ENCODE measurements around the gene CHDH.
A peak's percentile ranks its signal among the peaks of the same experiment; 100 is the strongest.

Gene CHDH

DNA sequence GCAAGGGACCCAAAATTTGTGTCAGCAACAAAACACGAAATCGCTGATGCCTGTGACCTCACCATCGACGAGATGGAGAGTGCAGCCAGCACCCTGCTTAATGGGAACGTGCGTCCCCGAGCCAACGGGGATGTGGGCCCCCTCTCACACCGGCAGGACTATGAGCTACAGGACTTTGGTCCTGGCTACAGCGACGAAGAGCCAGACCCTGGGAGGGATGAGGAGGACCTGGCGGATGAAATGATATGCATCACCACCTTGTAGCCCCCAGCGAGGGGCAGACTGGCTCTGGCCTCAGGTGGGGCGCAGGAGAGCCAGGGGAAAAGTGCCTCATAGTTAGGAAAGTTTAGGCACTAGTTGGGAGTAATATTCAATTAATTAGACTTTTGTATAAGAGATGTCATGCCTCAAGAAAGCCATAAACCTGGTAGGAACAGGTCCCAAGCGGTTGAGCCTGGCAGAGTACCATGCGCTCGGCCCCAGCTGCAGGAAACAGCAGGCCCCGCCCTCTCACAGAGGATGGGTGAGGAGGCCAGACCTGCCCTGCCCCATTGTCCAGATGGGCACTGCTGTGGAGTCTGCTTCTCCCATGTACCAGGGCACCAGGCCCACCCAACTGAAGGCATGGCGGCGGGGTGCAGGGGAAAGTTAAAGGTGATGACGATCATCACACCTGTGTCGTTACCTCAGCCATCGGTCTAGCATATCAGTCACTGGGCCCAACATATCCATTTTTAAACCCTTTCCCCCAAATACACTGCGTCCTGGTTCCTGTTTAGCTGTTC, 34.9 kb downstream of the CHDH start:
- DNase-seq (ENCODE audit: low read depth, low spot score), result no peak
- H3K27ac ChIP-seq, result no peak overlapping the region

DNA sequence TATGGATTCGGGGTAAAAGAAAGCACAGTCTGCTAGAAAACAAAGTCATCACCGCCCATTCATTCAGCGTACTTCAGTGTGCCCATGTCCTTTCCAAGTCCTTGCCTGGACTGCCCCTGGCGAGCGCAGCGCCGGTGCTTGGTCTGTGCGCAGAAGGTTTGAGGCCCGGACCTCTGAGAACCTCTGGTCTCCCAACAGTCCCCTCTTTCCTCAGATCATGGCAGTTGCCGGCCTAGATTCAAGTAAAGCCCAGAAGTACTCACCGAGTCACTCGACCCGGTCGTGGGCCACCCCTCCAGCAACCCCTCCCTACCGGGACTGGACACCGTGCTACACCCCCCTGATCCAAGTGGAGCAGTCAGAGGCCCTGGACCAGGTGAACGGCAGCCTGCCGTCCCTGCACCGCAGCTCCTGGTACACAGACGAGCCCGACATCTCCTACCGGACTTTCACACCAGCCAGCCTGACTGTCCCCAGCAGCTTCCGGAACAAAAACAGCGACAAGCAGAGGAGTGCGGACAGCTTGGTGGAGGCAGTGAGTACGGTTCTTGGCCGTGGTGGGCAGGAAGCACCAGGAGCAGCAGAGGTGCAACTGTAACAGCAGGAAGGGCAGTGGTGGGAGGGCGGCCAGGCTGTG, 36.3 kb downstream of the CHDH start:
- no peak overlapping the region for H3K27ac ChIP-seq
- DNase-seq (ENCODE audit: low read depth, low spot score), result no peak

GRCh38 chr3:53809267-53809666, 37.0 kb downstream of the CHDH start:
- no peak for DNase-seq (ENCODE audit: low read depth, low spot score)
- H3K27ac ChIP-seq, result no peak overlapping the region

- no peak for DNase-seq (ENCODE audit: low read depth, low spot score)
- no peak overlapping the region for H3K27ac ChIP-seq
These were observed 37.7 kb downstream of the CHDH start for GRCh38 chr3:53808496-53808895.

DNA sequence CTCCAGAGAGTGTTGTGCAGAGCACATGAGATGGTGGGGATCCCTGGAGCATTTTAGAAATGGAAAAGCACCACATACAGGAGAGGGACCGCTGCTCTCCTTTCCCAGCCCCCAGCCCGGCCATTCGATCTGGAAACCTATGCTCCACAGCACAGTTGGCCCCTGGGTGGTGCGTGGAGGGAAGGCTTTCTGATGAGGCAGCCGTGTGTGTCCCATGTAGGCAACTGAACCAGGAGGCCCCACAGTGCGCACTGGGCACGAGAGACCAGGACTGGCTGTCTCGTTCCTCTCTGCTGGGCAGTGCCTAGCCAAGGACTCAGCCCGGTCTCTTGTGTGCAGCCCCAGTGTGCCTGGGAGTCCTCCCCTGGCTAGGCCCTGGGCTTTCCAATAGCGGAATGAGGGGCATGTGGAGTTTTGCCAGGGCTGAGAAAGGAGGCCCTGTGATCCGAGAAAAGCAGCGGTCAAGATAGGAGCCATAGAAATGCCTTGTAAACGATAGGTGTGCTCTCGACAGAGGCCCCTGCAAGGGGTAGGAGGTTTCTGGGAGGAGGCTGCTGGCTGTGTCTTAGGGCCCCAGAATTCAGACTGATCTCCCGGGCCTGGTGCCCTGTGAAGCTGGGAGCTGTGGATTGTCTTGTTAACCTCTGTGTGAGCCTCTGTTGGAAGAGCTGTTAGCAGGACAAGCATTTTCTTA, 39.0 kb downstream of the CHDH start:
- DNase-seq (ENCODE audit: low read depth, low spot score), result no peak
- no peak overlapping the region for H3K27ac ChIP-seq

GRCh38 chr3:53806182-53807116, 39.8 kb downstream of the CHDH start:
- H3K27ac ChIP-seq, result no peak overlapping the region

GRCh38 chr3:53805463-53806159, 40.6 kb downstream of the CHDH start:
- no peak overlapping the region for H3K27ac ChIP-seq
- no peak for DNase-seq (ENCODE audit: low read depth, low spot score)

More at GRCh38 chr3:53806182-53807116, 39.8 kb downstream of the CHDH start:
- no peak for DNase-seq (ENCODE audit: low read depth, low spot score)

DNA sequence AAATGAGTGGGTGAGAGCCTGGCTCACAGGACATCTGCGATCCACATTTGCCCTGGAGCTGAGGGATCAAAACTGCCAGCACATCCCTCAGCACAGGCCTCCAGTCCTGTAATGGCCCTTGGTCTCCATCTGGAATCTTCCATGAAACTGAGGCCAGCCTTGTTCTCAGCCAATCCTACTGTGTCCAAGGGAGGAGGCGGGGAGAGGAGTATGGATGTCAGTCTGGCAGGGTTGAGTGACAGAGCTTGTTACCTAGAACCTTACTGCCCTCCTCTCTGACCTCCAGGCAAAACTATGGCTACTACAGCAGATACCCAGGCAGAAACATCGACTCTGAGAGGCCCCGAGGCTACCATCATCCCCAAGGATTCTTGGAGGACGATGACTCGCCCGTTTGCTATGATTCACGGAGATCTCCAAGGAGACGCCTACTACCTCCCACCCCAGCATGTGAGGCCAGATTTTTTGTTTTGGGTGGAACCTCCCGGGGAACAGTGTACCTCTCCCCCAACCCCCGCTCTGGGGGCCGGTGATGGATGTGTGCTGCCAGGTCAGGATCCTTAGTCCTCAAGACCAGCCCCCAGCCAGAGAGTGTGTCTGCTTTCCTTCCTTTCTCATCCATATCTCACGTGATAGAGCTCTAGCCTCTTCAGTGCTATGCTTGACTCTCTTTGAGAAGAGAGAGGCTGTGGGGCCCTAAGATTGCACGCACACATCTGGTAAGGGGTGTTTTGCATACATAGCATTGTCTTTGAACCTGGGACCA, 41.3 kb downstream of the CHDH start:
- no peak overlapping the region for H3K27ac ChIP-seq
- DNase-seq (ENCODE audit: low read depth, low spot score), result no peak

DNA sequence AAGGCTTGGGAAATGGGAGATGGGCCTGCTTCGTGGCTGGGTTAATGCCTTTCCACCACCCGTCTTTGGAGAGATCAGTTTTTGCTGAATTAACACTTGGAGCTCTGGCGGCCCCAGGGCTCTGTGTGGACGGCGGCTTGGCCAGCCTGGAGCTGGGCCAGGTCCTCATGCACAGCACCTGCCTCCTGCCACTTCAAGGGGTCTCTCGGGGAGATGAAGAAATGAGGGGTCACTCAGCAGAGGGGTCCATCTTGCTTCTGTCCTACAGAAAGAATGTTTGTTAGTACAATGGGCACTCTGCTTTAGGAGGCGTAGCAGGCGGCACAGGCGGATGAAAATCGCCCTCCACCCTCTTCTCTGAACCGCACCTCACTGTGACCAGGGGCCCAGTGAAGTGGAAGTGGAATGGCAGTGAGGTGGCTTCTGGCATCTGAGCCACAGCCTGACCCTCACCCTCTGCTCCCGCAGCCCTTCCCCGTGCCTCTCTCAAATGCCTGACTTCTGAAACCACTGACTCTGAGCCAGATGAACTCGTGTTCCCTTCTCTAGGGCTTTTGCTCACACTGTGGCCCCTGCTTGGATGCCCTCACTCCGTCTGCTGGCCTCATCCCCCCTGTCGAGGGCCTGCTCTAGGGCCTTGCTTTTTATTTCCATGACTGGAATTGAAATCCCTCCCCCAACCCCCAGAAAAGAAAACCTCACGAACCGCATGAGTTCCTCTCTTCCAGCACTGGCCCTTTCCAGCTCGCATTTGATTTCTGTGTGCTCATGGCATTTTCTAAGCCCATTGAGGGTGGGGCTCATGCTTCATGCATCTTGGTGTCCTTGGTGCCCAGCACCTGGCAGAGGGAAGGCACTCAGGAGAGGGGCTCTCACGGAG, 42.2 kb downstream of the CHDH start:
- H3K27ac ChIP-seq, result no peak overlapping the region
- DNase-seq (ENCODE audit: low read depth, low spot score), result no peak

DNA sequence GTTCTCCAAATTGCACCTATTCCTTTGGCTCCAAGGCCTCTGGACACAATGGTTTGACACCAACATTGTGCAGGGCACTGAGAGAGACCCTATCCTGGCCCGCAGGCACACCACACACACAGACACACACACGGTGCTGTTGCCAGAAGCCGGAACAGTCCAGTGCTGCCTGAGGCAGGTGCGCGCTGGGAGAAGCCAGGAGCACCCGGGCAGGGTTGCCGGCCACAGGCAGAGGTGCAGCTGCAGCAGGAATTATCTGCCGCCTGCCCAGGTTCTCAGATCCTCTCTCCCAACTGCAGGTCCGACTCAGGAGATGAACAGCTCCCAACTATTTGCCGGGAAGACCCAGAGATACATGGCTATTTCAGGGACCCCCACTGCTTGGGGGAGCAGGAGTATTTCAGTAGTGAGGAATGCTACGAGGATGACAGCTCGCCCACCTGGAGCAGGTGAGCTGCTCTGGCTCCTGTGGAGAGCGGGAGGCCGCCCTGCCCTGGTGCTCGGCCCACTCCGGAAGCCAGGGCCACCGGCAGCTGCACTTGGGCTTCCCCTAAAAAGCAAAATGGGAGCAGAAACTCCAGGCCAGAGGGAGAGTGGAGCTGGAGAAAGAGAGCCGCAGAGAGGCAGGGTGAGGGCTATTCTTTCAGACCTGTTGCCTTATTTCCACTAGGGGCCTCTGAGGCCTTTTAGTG, 42.9 kb downstream of the CHDH start:
- H3K27ac ChIP-seq, result no peak overlapping the region
- DNase-seq (ENCODE audit: low read depth, low spot score), result no peak

GRCh38 chr3:53802256-53802880, 43.9 kb downstream of the CHDH start:
- no peak overlapping the region for H3K27ac ChIP-seq
- no peak for DNase-seq (ENCODE audit: low read depth, low spot score)

DNA sequence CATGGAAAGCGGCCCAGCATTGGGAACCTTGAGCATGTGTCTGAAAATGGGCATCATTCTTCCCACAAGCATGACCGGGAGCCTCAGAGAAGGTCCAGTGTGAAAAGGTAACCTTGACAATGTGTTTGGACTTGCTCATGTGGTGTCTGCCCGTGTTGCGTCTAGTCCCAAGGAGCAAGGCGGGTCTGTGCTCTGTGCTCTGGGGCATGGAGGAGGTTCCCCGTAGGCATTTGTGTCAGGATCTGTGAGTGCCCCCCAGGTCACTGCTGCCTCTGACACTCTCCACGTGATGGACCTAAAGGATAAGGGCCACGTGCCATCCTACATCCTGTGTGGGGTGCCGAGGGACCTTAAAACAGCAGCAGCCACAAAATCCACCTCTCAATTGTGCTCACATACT, 44.9 kb downstream of the CHDH start:
- H3K27ac ChIP-seq, result no peak overlapping the region
- DNase-seq (ENCODE audit: low read depth, low spot score), result no peak

DNA sequence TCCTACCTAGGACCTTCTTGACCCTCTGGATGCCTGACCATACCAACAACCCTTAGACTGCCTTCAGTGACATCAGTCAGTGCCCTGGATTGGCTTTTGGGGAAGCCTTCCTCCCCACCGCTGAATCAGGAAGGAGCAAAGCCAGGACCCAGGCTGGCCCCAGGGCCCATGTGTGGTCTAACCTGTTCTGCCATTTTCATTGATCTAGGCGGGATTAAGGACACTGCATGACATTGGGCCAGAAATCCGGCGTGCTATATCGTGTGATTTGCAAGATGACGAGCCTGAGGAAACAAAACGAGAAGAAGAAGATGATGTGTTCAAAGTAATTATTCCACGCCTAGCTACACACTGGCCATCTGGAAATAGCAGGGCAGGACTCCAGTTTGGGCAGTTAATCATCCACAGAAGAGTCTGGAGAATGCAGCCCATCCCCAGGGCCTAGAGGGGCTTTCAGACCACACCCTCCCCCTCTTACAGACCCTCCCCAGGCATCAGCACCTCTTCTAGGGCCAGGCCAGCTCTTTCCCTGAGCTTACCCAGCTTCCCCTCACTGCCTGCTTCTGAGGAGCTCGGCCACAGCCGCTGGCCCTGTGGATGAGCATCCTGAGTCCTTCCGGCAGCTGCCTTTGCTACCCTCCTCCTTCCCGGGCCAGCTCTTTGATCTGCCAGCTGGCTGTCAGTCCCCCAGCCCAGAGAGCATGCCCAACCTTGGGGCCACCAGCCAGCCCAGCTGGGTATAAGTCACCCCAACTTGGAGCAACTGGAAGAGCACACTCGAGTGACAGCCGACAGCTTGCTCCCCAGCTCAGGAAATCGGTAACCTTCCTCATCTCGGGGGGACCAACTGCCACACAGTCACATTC, 45.9 kb downstream of the CHDH start:
- no peak for DNase-seq (ENCODE audit: low read depth, low spot score)
- H3K27ac ChIP-seq, result peak overlapping the region; percentile 32

GRCh38 chr3:53799338-53799865, 46.8 kb downstream of the CHDH start:
- no peak for DNase-seq (ENCODE audit: low read depth, low spot score)
- H3K27ac ChIP-seq, result no peak overlapping the region

GRCh38 chr3:53798144-53798543, 48.1 kb downstream of the CHDH start:
- H3K27ac ChIP-seq, result no peak overlapping the region
- DNase-seq (ENCODE audit: low read depth, low spot score), result no peak
